K562 (cell line): Measurements from ENCODE around the gene CRABP1. TPM values are rescaled to one million over a fixed set of nuclear protein-coding genes. Genes with fewer than 3 reads are reported as not detected.
A peak's percentile ranks its signal among the peaks of the same experiment; 100 is the strongest.

Source experiments
- AFF1 ChIP-seq, 2 experiments: fragments of 450-650 bp; IDR thresholded peaks; 2 replicates each; pipeline ENCODE4 v1.6.1; 2018; ENCODE audit warnings: mild to moderate bottlenecking in 2 of 2, low read depth in 1 of 2; ENCODE audit not compliant: partially characterized antibody in 2 of 2
- AFF4 ChIP-seq: sonication (generic); formaldehyde crosslinking; IDR thresholded peaks from 2 replicates; pipeline ENCODE4 v1.8.0; 2023; ENCODE audit warnings: mild to moderate bottlenecking, missing genetic modification reagents
- EGR1 ChIP-seq: fragments of 450-650 bp; conservative IDR thresholded peaks from 2 replicates; pipeline ENCODE4 v1.6.1; 2017; ENCODE audit warnings: mild to moderate bottlenecking
- L3MBTL2 ChIP-seq: fragments of 450-650 bp; IDR thresholded peaks from 2 replicates; pipeline ENCODE4 v1.6.1; 2016; ENCODE audit warnings: mild to moderate bottlenecking, moderate library complexity
- MIER1 ChIP-seq: fragments of 450-650 bp; IDR thresholded peaks from 2 replicates; pipeline ENCODE4 v1.6.1; 2016; ENCODE audit warnings: antibody characterized with exemption, mild to moderate bottlenecking, low read depth
- MLX ChIP-seq, 2 experiments: fragments of 450-650 bp in 1 of 2; sonication (generic) in 1 of 2; formaldehyde crosslinking; conservative IDR thresholded peaks; 2 replicates each; pipeline versions ENCODE4 v1.4.0 to v1.8.1; 2020 to 2022; ENCODE audit warnings: mild to moderate bottlenecking in 1 of 2, missing genetic modification reagents in 1 of 2
- OTX1 ChIP-seq: fragments of 450-650 bp; formaldehyde crosslinking; IDR thresholded peaks from 2 replicates; pipeline ENCODE4 v1.4.0; 2022; ENCODE audit warnings: mild to moderate bottlenecking
- PTRF ChIP-seq: fragments of 450-650 bp; IDR thresholded peaks from 2 replicates; pipeline ENCODE4 v1.6.1; 2016; ENCODE audit warnings: mild to moderate bottlenecking, missing genetic modification characterization, missing compliant biosample characterization
- PTTG1 ChIP-seq: fragments of 450-650 bp; IDR thresholded peaks from 2 replicates; pipeline ENCODE4 v1.6.1; 2016; ENCODE audit warnings: low read depth, mild to moderate bottlenecking, missing genetic modification characterization, missing compliant biosample characterization
- SIRT6 ChIP-seq: IDR thresholded peaks from one replicate; pipeline ENCODE4 v1.6.1; 2012; ENCODE audit warnings: low read depth, mild to moderate bottlenecking, control low read depth, inconsistent platforms, low read length, moderate library complexity
- SIX5 ChIP-seq, 2 experiments: IDR thresholded peaks; 2 replicates each; pipeline ENCODE4 v1.6.1; 2011; ENCODE audit warnings: low read length in 2 of 2, borderline replicate concordance in 1 of 2, low read depth in 1 of 2, mild to moderate bottlenecking in 1 of 2, moderate library complexity in 1 of 2; ENCODE audit not compliant: insufficient read depth in 1 of 2
- SMARCE1 ChIP-seq: fragments of 450-650 bp; IDR thresholded peaks from 2 replicates; pipeline ENCODE4 v1.7.1; 2016; ENCODE audit warnings: mild to moderate bottlenecking
- STAG1 ChIP-seq: sonication (generic); formaldehyde crosslinking; IDR thresholded peaks from 2 replicates; pipeline ENCODE4 v1.5.0; 2020; ENCODE audit warnings: missing genetic modification reagents, borderline replicate concordance
- SUPT5H ChIP-seq: fragments of 450-650 bp; IDR thresholded peaks from 2 replicates; pipeline ENCODE4 v1.6.1; 2016
- UBTF ChIP-seq, 2 experiments: IDR thresholded peaks; 2 replicates each; pipeline ENCODE4 v1.6.1; 2012; ENCODE audit warnings: improper control_type of control experiment in 2 of 2, low read depth in 2 of 2, low read length in 2 of 2, borderline replicate concordance in 1 of 2
- ZNF764 ChIP-seq: fragments of 250-450 bp; sonication (Bioruptor Pico); IDR thresholded peaks from 2 replicates; pipeline ENCODE4 v1.4.0; 2020; ENCODE audit warnings: low read depth, mild to moderate bottlenecking, moderate library complexity
- polyA plus RNA-seq, 8 experiments: library from polyadenylated mRNA; depleted of rRNA in 4 of 8; stranded (reverse) in 5 of 8; unstranded in 3 of 8; fragments of >200 nt; fragmentation: Nextera tagmentation in 2 of 8; fragmentation: Illumina TruSeq in 1 of 8; extraction: Ambion mirVana in 2 of 8; extraction: Trizol in 1 of 8; gene quantifications; 2 replicates each; pipeline versions ENCODE4 v1.2.1 to v1.2.3, GENCODE V29; 2011 to 2014; ENCODE audit warnings: inconsistent platforms in 1 of 8, missing spikeins in 1 of 8
- total RNA-seq, 7 experiments: library from RNA; depleted of rRNA in 6 of 7; stranded (reverse); fragments of >200 nt in 6 of 7; fragmentation: Illumina TruSeq in 2 of 7; extraction: Trizol in 2 of 7; gene quantifications; 2 replicates each; pipeline versions ENCODE4 v1.2.1 to v1.2.3, GENCODE V29; 2011 to 2021; ENCODE audit warnings: low replicate concordance in 1 of 7

CRABP1 gene
- total and polyA plus RNA-seq, 9 of the 15 experiments (the other 6 are each of a cell fraction or from before 2014, with no cell fraction given) = 0.60 TPM; not detected in 8

GRCh38 chr15:78299101-78299930, 40.8 kb upstream of the CRABP1 start, which contains the start of gene SKIC8 (continued):
- TF ChIP-seq SIRT6 (no peak), SUPT5H (peak; percentile 90), L3MBTL2 (peak; percentile 20), OTX1 (CRISPR knock-in tag) (no peak), EGR1 (peak; percentile 83), SMARCE1 (no peak), UBTF (IDR thresholded peaks at IDR 0.05; ENCODE audit: borderline replicate concordance in 1 of 2, low read depth in 2 of 2, low read length in 2 of 2) (0 out of 4 replicates have a peak, but pooled peaks of 1 of the 2 experiments have one; percentile 46), AFF4 (CRISPR knock-in tag) (0 out of 2 replicates have a peak, but pooled peaks have one; percentile 18), PTTG1 (no peak), PTRF (tag) (no peak), ZNF764 (CRISPR knock-in tag) (no peak), STAG1 (no peak), MLX (CRISPR knock-in tag; conservative IDR thresholded peaks at IDR 0.05) (no peak), MIER1 (no peak), SIX5 (IDR thresholded peaks at IDR 0.05; ENCODE audit: borderline replicate concordance in 1 of 2, insufficient read depth in 1 of 2, low read depth in 1 of 2, low read length in 2 of 2) (no peak; a peak in 2 of 4 replicates), AFF1 (IDR thresholded peaks at IDR 0.05; ENCODE audit: low read depth in 1 of 2, partially characterized antibody in 2 of 2) (no peak)
